Left colon (tissue), 2 donors: ENCODE results near the gene ZMIZ1. TPM values are rescaled to one million over a fixed set of nuclear protein-coding genes. Genes with fewer than 3 reads are reported as not detected.

Source experiments
- ATAC-seq: fragments of 200-7000 bp; cut with Tn5 transposase; one replicate; pipeline ENCODE4 v1.9.1; 2020; ENCODE audit warnings: mild to moderate bottlenecking, moderate library complexity
- DNase-seq, 2 donors: peaks; one replicate each; pipeline ENCODE4 v3.0.0-alpha.2; 2020
- intact Hi-C, 2 donors: fragments of 100-400 bp; cut with DNase I in 1 of 2; cut with micrococcal nuclease in 1 of 2; formaldehyde crosslinking; loops; one replicate each; pipeline versions ENCODE4 v1.11.2 to v1.14.0; 2022; cut with DNase I, micrococcal nuclease
- total RNA-seq, 2 donors: library from RNA; stranded (reverse); fragmentation: NEBNext Ultra II Directional; extraction: Animal tissue kit (Norgen Biotek cat#: 25700); gene quantifications; one replicate each; pipeline ENCODE4 v1.2.1, GENCODE V29; 2021
- donor health status: DM: no; HTN: no; CAD: no.
- donor health status: DM: yes; HTN: yes; CAD: no.

Gene ZMIZ1
- total RNA-seq, 2 donors from 2014 or later = 50.7 to 63.9 TPM

- DNase-seq (peak; percentile 32 to 45), ATAC-seq (peak; percentile 11)
- intact Hi-C loops = no loop called here
These were observed 19.9 kb upstream of the ZMIZ1 start for GRCh38 chr10:79048639-79049550.

- intact Hi-C loops = no loop called here
- DNase-seq (peak in 1 of 2 donors; percentile 22), ATAC-seq (no peak)
These were observed 18.6 kb upstream of the ZMIZ1 start for GRCh38 chr10:79049931-79050895.

- ATAC-seq = peak; percentile 71
- DNase-seq = peak; percentile 21 to 41
- intact Hi-C loops = no loop called here
These were observed 17.7 kb upstream of the ZMIZ1 start for GRCh38 chr10:79050896-79051555.

GRCh38 chr10:79051766-79052165 lies 17.0 kb upstream of the ZMIZ1 start:
- DNase-seq (peak in 1 of 2 donors; percentile 21), ATAC-seq (no peak)
- intact Hi-C loops = no loop called here

- intact Hi-C loops = no loop called here
- DNase-seq (peak; percentile 27 to 34), ATAC-seq (no peak)
These were observed 16.3 kb upstream of the ZMIZ1 start for GRCh38 chr10:79052291-79053080.

GRCh38 chr10:79053081-79053434 lies 15.7 kb upstream of the ZMIZ1 start:
- no peak for ATAC-seq
- peak in 1 of 2 donors; percentile 3 for DNase-seq
- intact Hi-C loops = no loop called here

GRCh38 chr10:79053481-79054202 lies 15.1 kb upstream of the ZMIZ1 start:
- DNase-seq (peak; percentile 18 to 20), ATAC-seq (no peak)
- intact Hi-C loops = no loop called here

GRCh38 chr10:79054203-79055099 lies 14.3 kb upstream of the ZMIZ1 start:
- intact Hi-C loops = no loop called here
- ATAC-seq = peak; percentile 61
- peak; percentile 83 to 87 for DNase-seq

GRCh38 chr10:79055100-79055782 lies 13.5 kb upstream of the ZMIZ1 start:
- ATAC-seq = no peak
- intact Hi-C loops = no loop called here
- peak; percentile 3 to 16 for DNase-seq

GRCh38 chr10:79055892-79056291 lies 12.9 kb upstream of the ZMIZ1 start:
- intact Hi-C loops = no loop called here
- ATAC-seq (peak; percentile 31), DNase-seq (peak; percentile 38 to 39)

- intact Hi-C loops = no loop called here
- DNase-seq (peak; percentile 14 to 26), ATAC-seq (no peak)
These were observed 12.4 kb upstream of the ZMIZ1 start for GRCh38 chr10:79056361-79056735.

- DNase-seq = peak; percentile 6 to 22
- ATAC-seq = no peak
- intact Hi-C loops = no loop called here
These were observed 11.9 kb upstream of the ZMIZ1 start for GRCh38 chr10:79056736-79057391.

- ATAC-seq = peak; percentile 14
- intact Hi-C loops = no loop called here
- peak; percentile 9 to 29 for DNase-seq
These were observed 11.1 kb upstream of the ZMIZ1 start for GRCh38 chr10:79057481-79058275.

GRCh38 chr10:79058899-79059841 lies 9.6 kb upstream of the ZMIZ1 start:
- DNase-seq (peak; percentile 79 to 85), ATAC-seq (peak; percentile 78)
- intact Hi-C loops = no loop called here
